Measurements from ENCODE around the gene USP15.

Gene USP15

GRCh38 chr12:62259993-62260732, at the start of gene USP15:
USP15 (plus strand) TSS chr12:62260404; CDS start chr12:62260415, 11 bp downstream.
- peak; percentile 99 for DNase-seq

GRCh38 chr12:62210422-62210821, 49.8 kb upstream of the USP15 start:
- ATAC-seq (no peak), DNase-seq (peak; percentile 9 to 28)
- Mint-ChIP-seq H3K9me3 (no peaks in the 10 kb centered on the region), H3K27me3 (no peaks in the 10 kb centered on the region), H3K4me1 (peaks cover 22% of the 10 kb centered on the region), H3K4me3 (peak overlapping the region in 1 of 2 donors; percentile 36), H3K27ac (no peak overlapping the region)

More at GRCh38 chr12:62259993-62260732, at the start of gene USP15:
- peak within 1 kb of the TSS; percentile 99 to 100 for H3K27ac Mint-ChIP-seq
- H3K4me3 Mint-ChIP-seq, result peak within 1 kb of the TSS; percentile 92 to 96
- H3K27me3 Mint-ChIP-seq, result no peaks in the 10 kb centered on the region
- H3K4me1 Mint-ChIP-seq, result peaks cover 55% of the 10 kb centered on the region
- no peaks in the 10 kb centered on the region for H3K9me3 Mint-ChIP-seq
- peak; percentile 88 for ATAC-seq

GRCh38 chr12:62211510-62211909, 48.7 kb upstream of the USP15 start:
- H3K27me3 Mint-ChIP-seq, result no peaks in the 10 kb centered on the region
- H3K4me3 Mint-ChIP-seq, result no peak overlapping the region
- ATAC-seq (no peak), DNase-seq (no peak)
- peaks cover 23% of the 10 kb centered on the region for H3K4me1 Mint-ChIP-seq
- H3K27ac Mint-ChIP-seq, result no peak overlapping the region
- no peaks in the 10 kb centered on the region for H3K9me3 Mint-ChIP-seq

- no peaks in the 10 kb centered on the region for H3K27me3 Mint-ChIP-seq
- ATAC-seq (peak; percentile 53), DNase-seq (no peak)
- H3K9me3 Mint-ChIP-seq, result no peaks in the 10 kb centered on the region
- no peak overlapping the region for H3K4me3 Mint-ChIP-seq
- H3K27ac Mint-ChIP-seq, result no peak overlapping the region
- H3K4me1 Mint-ChIP-seq, result peaks cover 23% of the 10 kb centered on the region
Observed at GRCh38 chr12:62214846-62215245, 45.4 kb upstream of the USP15 start.

DNA sequence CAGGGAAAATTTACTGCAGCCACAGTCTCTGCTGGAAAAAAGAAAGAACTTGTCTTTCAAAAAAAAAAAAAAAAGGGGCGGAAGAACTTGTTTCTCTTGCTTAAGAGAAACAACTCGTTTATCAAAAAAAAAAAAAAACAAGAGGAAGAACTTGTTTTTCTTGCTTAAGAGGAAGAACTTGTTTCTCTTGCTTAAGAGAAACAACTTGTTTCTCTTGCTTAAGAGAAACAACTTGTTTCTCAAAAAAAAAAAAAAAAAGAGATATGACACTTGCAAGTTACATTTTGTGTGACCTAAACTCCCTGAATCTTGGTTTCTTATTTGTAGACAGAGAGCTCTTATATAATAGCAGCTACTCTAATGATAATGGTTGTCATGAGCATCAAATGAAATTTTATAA, 44.7 kb upstream of the USP15 start:
- H3K27me3 Mint-ChIP-seq, result no peaks in the 10 kb centered on the region
- no peak overlapping the region for H3K27ac Mint-ChIP-seq
- H3K4me1 Mint-ChIP-seq, result peaks cover 19% of the 10 kb centered on the region
- H3K4me3 Mint-ChIP-seq, result no peak overlapping the region
- no peak for DNase-seq
- no peak for ATAC-seq
- H3K9me3 Mint-ChIP-seq, result no peaks in the 10 kb centered on the region

GRCh38 chr12:62217466-62218194, 42.6 kb upstream of the USP15 start:
- no peaks in the 10 kb centered on the region for H3K27me3 Mint-ChIP-seq
- H3K4me1 Mint-ChIP-seq, result peaks cover 16% of the 10 kb centered on the region
- no peak for DNase-seq
- no peaks in the 10 kb centered on the region for H3K9me3 Mint-ChIP-seq
- no peak overlapping the region for H3K4me3 Mint-ChIP-seq
- H3K27ac Mint-ChIP-seq, result no peak overlapping the region
- no peak for ATAC-seq

GRCh38 chr12:62221107-62221506, 39.1 kb upstream of the USP15 start:
- DNase-seq (no peak), ATAC-seq (no peak)
- no peak overlapping the region for H3K4me3 Mint-ChIP-seq
- H3K9me3 Mint-ChIP-seq, result no peaks in the 10 kb centered on the region
- H3K27ac Mint-ChIP-seq, result no peak overlapping the region
- H3K27me3 Mint-ChIP-seq, result no peaks in the 10 kb centered on the region
- H3K4me1 Mint-ChIP-seq, result no peaks in the 10 kb centered on the region

DNA sequence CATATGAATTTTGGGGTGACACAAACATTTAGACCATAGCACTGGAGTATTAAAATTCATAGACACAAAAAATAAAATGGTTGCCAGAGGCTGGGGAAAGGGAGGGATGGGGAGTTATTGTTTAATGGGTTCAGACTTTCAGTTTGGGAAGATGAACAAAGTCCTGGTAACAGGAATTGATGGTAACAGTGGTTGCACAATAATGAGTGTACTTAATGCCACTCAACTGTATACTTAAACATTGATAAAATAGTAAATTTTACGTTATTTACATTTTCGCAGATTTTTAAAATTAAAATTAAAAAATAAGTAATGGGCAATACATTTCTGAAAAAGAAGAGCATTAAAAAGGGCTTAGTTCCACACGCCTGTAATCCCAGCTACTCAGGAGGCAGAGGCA, 35.6 kb upstream of the USP15 start:
- ATAC-seq (no peak), DNase-seq (no peak)
- H3K4me3 Mint-ChIP-seq, result no peak overlapping the region
- no peaks in the 10 kb centered on the region for H3K9me3 Mint-ChIP-seq
- no peaks in the 10 kb centered on the region for H3K27me3 Mint-ChIP-seq
- H3K4me1 Mint-ChIP-seq, result no peaks in the 10 kb centered on the region
- H3K27ac Mint-ChIP-seq, result no peak overlapping the region

GRCh38 chr12:62227091-62227490, 33.1 kb upstream of the USP15 start:
- H3K9me3 Mint-ChIP-seq, result peaks cover 0 to 2% of the 10 kb centered on the region in 2 donors
- no peak overlapping the region for H3K4me3 Mint-ChIP-seq
- H3K27ac Mint-ChIP-seq, result no peak overlapping the region
- DNase-seq, result no peak
- no peaks in the 10 kb centered on the region for H3K27me3 Mint-ChIP-seq
- no peak for ATAC-seq
- no peaks in the 10 kb centered on the region for H3K4me1 Mint-ChIP-seq

DNA sequence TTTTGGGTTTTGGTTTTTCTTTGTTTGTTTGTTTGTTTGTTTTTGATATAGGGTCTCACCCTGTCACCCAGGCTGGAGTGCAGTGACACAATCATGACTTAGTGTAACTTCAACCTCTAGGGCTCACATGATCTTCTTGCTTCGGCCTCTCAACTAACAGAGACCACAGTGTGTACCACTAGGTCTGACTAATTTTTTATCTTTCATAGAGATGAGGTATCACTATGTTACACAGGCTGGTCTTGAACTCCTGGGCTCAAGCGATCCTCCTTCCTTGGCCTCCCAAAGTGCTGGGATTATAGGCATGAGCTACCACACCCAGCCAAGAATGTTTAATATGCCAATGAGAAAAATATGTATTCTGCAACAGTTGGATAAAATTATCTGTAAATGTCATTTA, 29.6 kb upstream of the USP15 start:
- Mint-ChIP-seq H3K4me1 (no peaks in the 10 kb centered on the region), H3K9me3 (peaks cover 5 to 6% of the 10 kb centered on the region in 2 donors), H3K4me3 (no peak overlapping the region), H3K27ac (no peak overlapping the region), H3K27me3 (no peaks in the 10 kb centered on the region)
- ATAC-seq, result no peak
- no peak for DNase-seq

DNA sequence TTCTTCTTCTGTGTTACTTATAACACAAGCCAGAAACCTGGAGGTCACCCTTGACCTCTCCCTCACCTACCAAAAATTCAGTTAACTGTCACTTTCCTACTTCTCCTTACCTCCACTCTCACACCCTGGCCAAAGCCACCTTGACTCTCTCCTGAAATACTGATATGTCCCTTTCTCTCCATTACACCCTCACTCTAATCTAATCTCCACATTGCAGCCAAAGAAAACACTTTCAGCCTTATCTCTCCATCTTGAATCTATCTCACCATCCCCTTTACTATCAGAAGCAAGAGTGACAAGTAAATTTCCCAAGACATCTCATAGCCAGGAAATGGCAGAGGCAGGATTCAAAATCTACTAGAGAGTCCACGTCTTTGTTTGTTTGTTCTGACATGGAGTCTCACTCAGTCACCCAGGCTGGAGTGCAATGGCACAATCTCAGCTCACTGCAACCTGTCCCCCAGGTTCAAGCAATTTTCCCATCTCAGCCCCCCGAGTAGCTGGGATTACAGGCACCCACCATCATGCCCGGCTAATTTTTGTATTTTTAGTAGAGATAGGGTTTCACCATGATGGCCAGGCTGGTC, 28.0 kb upstream of the USP15 start:
- Mint-ChIP-seq H3K9me3 (peaks cover 5 to 16% of the 10 kb centered on the region in 2 donors), H3K4me1 (no peaks in the 10 kb centered on the region), H3K27me3 (no peaks in the 10 kb centered on the region), H3K4me3 (no peak overlapping the region), H3K27ac (no peak overlapping the region)
- DNase-seq (no peak), ATAC-seq (no peak)

DNA sequence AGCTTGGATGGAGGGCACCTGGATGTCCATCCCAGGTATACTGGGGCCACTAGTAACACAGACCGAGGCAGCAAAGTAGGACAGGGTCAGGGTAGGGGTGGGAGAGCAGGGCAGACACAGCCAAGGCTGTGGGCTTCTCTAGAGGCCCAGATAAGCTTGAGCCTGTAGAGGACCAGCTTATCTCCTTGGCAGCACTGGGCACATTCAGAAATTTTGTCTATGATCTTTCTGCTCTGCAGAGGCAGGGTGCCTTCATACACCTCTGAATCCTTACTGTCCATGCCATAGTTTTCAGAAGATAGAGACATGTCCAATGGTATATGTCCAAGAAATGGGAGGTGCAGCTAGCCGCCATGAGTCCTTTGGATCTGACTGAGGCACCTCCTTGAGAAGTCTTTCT, 26.4 kb upstream of the USP15 start:
- Mint-ChIP-seq H3K4me3 (no peak overlapping the region), H3K27me3 (no peaks in the 10 kb centered on the region), H3K27ac (no peak overlapping the region), H3K4me1 (no peaks in the 10 kb centered on the region), H3K9me3 (peaks cover 5 to 17% of the 10 kb centered on the region in 2 donors)
- DNase-seq, result no peak
- no peak for ATAC-seq

- ATAC-seq, result no peak
- H3K4me1 Mint-ChIP-seq, result peaks cover 5% of the 10 kb centered on the region
Observed at GRCh38 chr12:62239571-62239970, 20.6 kb upstream of the USP15 start.

GRCh38 chr12:62247281-62248045, 12.7 kb upstream of the USP15 start:
- Mint-ChIP-seq H3K4me3 (no peak overlapping the region), H3K9me3 (no peaks in the 10 kb centered on the region), H3K4me1 (peaks cover 30% of the 10 kb centered on the region), H3K27me3 (no peaks in the 10 kb centered on the region), H3K27ac (no peak overlapping the region)
- DNase-seq (no peak), ATAC-seq (no peak)

More at GRCh38 chr12:62239571-62239970, 20.6 kb upstream of the USP15 start:
- Mint-ChIP-seq H3K27me3 (no peaks in the 10 kb centered on the region), H3K27ac (no peak overlapping the region), H3K4me3 (no peak overlapping the region), H3K9me3 (peaks cover 0 to 11% of the 10 kb centered on the region in 2 donors)
- no peak for DNase-seq

DNA sequence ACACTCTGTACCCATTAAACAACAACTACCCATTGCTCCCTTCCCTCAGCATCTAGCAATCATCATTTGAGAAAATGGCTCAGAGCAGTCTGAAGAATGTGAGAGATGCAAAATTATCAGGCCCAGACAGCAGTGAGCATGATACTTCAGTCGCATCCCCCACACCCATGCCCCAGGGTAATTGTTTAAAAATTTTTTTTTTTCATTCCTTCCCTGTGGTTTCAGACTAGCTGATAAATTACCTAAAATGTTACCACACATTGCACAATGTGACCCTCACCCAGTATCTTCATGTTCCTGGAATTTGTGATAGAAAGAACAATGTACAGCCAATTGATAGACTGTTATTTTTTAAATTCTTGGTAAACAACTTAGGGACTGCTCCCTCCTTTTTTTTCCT, 11.3 kb upstream of the USP15 start:
- no peak overlapping the region for H3K27ac Mint-ChIP-seq
- no peak for ATAC-seq

More for the DNA sequence above, 11.3 kb upstream of the USP15 start:
- Mint-ChIP-seq H3K9me3 (no peaks in the 10 kb centered on the region), H3K4me1 (peaks cover 30% of the 10 kb centered on the region), H3K27me3 (no peaks in the 10 kb centered on the region), H3K4me3 (no peak overlapping the region)
- DNase-seq, result no peak
